Peyer's patch (tissue), 4 donors: ENCODE measurements around the gene TRPC4.

ENCODE experiments used
- CTCF ChIP-seq, 6 experiments: fragments of 450-650 bp in 4 of 6; fragments of 200-600 bp in 2 of 6; sonication (generic) in 1 of 6; IDR thresholded peaks; one replicate each; pipeline ENCODE4 v1.5.1; 2017 to 2019; ENCODE audit warnings: antibody characterized with exemption in 6 of 6, mild to moderate bottlenecking in 3 of 6, moderate library complexity in 1 of 6
- POLR2A ChIP-seq, 2 donors: fragments of 450-650 bp; IDR thresholded peaks; one replicate each; pipeline ENCODE4 v1.5.1; 2017; ENCODE audit warnings: antibody characterized with exemption in 2 of 2, mild to moderate bottlenecking in 2 of 2, moderate library complexity in 2 of 2

GRCh38 chr13:37613638-37614037 is 255.9 kb downstream of the TRPC4 start:
- TF ChIP-seq CTCF (IDR thresholded peaks at IDR 0.05) (no peak), POLR2A (IDR thresholded peaks at IDR 0.05) (no peak)
